WTC11 (cell line): ENCODE results near the gene EIF4G3. TPM values are rescaled to one million over a fixed set of nuclear protein-coding genes. Genes with fewer than 3 reads are reported as not detected.

Experiments
- ATAC-seq: fragments of 200-7000 bp; cut with Tn5 transposase; 2 replicates; pipeline ENCODE4 v1.10.0; 2021; ENCODE audit warnings: mild to moderate bottlenecking, moderate library complexity
- Bru-seq: library from RNA; stranded (reverse); fragments of 400-500 nt; gene quantifications from one replicate; lab custom pipeline; 2021; lab: Mats Ljungman, UMichigan
- CTCF ChIA-PET: fragments of 300-600 bp; sonication (Branson Sonifier 250); formaldehyde crosslinking; loops from one replicate; lab custom pipeline; 2021; ENCODE audit warnings: antibody characterized with exemption; lab: Charles Lee
- POLR2A ChIA-PET: fragments of 350-600 bp; sonication (Branson Sonifier 250); formaldehyde crosslinking; loops from one replicate; lab custom pipeline; 2021; ENCODE audit warnings: antibody characterized with exemption; lab: Charles Lee
- DNase-seq: peaks from one replicate; pipeline ENCODE4 v3.0.0; 2021; ENCODE audit warnings: low spot score
- H3K27ac Mint-ChIP-seq: 2 replicates; pipeline ENCODE4 v1.8.0; 2021; ENCODE audit warnings: mixed read lengths
- H3K27me3 Mint-ChIP-seq: 2 replicates; pipeline ENCODE4 v1.8.0; 2021; ENCODE audit warnings: low read depth, mild to moderate bottlenecking, moderate library complexity, mixed read lengths
- H3K36me3 Mint-ChIP-seq: 2 replicates; pipeline ENCODE4 v1.8.0; 2021; ENCODE audit warnings: mixed read lengths
- H3K4me1 Mint-ChIP-seq: 2 replicates; pipeline ENCODE4 v1.8.0; 2022; ENCODE audit warnings: mixed read lengths
- H3K4me3 Mint-ChIP-seq: 2 replicates; pipeline ENCODE4 v1.8.0; 2021; ENCODE audit warnings: mild to moderate bottlenecking, moderate library complexity, mixed read lengths
- H3K9me3 Mint-ChIP-seq: 2 replicates; pipeline ENCODE4 v1.8.0; 2021; ENCODE audit warnings: mixed read lengths
- ELF4 ChIP-seq: sonication (generic); formaldehyde crosslinking; IDR thresholded peaks from 2 replicates; pipeline ENCODE4 v1.8.1; 2022; ENCODE audit warnings: low read depth, mild to moderate bottlenecking, moderate library complexity, missing genetic modification reagents
- FOXP1 ChIP-seq: sonication (generic); formaldehyde crosslinking; IDR thresholded peaks from 2 replicates; pipeline ENCODE4 v1.8.0; 2022; ENCODE audit warnings: missing genetic modification reagents, mild to moderate bottlenecking, moderate library complexity, borderline replicate concordance
- HMGXB4 ChIP-seq: sonication (generic); formaldehyde crosslinking; IDR thresholded peaks from 2 replicates; pipeline ENCODE4 v1.8.1; 2023; ENCODE audit warnings: mild to moderate bottlenecking, moderate library complexity, missing genetic modification reagents
- KAT7 ChIP-seq: sonication (generic); formaldehyde crosslinking; IDR thresholded peaks from 2 replicates; pipeline ENCODE4 v1.8.1; 2023; ENCODE audit warnings: missing genetic modification reagents, mild to moderate bottlenecking, borderline replicate concordance
- MLX ChIP-seq: sonication (generic); formaldehyde crosslinking; IDR thresholded peaks from 2 replicates; pipeline ENCODE4 v1.8.1; 2023; ENCODE audit warnings: mild to moderate bottlenecking, missing genetic modification reagents, moderate library complexity
- MYBL2 ChIP-seq: sonication (generic); formaldehyde crosslinking; IDR thresholded peaks from 2 replicates; pipeline ENCODE4 v1.8.1; 2023; ENCODE audit warnings: mild to moderate bottlenecking, moderate library complexity, missing genetic modification reagents
- NR1H2 ChIP-seq: sonication (generic); formaldehyde crosslinking; IDR thresholded peaks from 2 replicates; pipeline ENCODE4 v1.9.0; 2021; ENCODE audit warnings: mild to moderate bottlenecking, moderate library complexity, missing genetic modification reagents
- RORB ChIP-seq: fragments of 250-450 bp; sonication (Bioruptor Pico); IDR thresholded peaks from 2 replicates; pipeline ENCODE4 v1.9.0; 2021; ENCODE audit warnings: mild to moderate bottlenecking
- SMAD4 ChIP-seq: sonication (generic); formaldehyde crosslinking; IDR thresholded peaks from 2 replicates; pipeline ENCODE4 v1.8.0; 2022; ENCODE audit warnings: mild to moderate bottlenecking, missing genetic modification reagents
- SP1 ChIP-seq: sonication (generic); formaldehyde crosslinking; conservative IDR thresholded peaks from 2 replicates; pipeline ENCODE4 v1.8.1; 2022; ENCODE audit warnings: missing genetic modification reagents
- ZBTB43 ChIP-seq: sonication (generic); formaldehyde crosslinking; IDR thresholded peaks from 2 replicates; pipeline ENCODE4 v1.8.1; 2023; ENCODE audit warnings: mild to moderate bottlenecking, missing genetic modification reagents
- ZMAT4 ChIP-seq: fragments of 250-450 bp; sonication (Bioruptor Pico); IDR thresholded peaks from 2 replicates; pipeline ENCODE4 v1.9.0; 2021; ENCODE audit warnings: mild to moderate bottlenecking
- ZNF416 ChIP-seq: fragments of 250-450 bp; sonication (Bioruptor Pico); IDR thresholded peaks from 2 replicates; pipeline ENCODE4 v1.9.0; 2021; ENCODE audit warnings: mild to moderate bottlenecking, inconsistent platforms
- ZNF671 ChIP-seq: fragments of 250-450 bp; sonication (Bioruptor Pico); IDR thresholded peaks from 2 replicates; pipeline ENCODE4 v1.8.0; 2021; ENCODE audit warnings: mild to moderate bottlenecking
- ZSCAN18 ChIP-seq: fragments of 250-450 bp; sonication (Bioruptor Pico); IDR thresholded peaks from 2 replicates; pipeline ENCODE4 v2.1.2; 2022; ENCODE audit warnings: mild to moderate bottlenecking, moderate library complexity
- long read RNA-seq, 3 experiments: library from RNA in 1 of 3; library from capped mRNA in 1 of 3; library from polyadenylated mRNA in 1 of 3; unstranded in 2 of 3; stranded (forward) in 1 of 3; transcript quantifications; one replicate each; pipeline ENCODE4 v2.0.0, GENCODE V29; 2021
- total RNA-seq: library from RNA; stranded (reverse); gene quantifications from 3 replicates; pipeline ENCODE4 v1.2.3, GENCODE V29; 2021
- TF ChIP-seq, protein P1 (sequence below): sonication (generic); formaldehyde crosslinking; IDR thresholded peaks from 2 replicates; pipeline ENCODE4 v1.8.1; 2023; ENCODE audit warnings: mild to moderate bottlenecking, missing genetic modification reagents, borderline replicate concordance
- TF ChIP-seq, protein P2 (sequence below): sonication (generic); formaldehyde crosslinking; IDR thresholded peaks from 2 replicates; pipeline ENCODE4 v1.8.0; 2022; ENCODE audit warnings: mild to moderate bottlenecking, missing genetic modification reagents
- TF ChIP-seq, protein P3 (sequence below): sonication (generic); formaldehyde crosslinking; IDR thresholded peaks from 2 replicates; pipeline ENCODE4 v1.8.1; 2022; ENCODE audit warnings: low read depth, missing genetic modification reagents, borderline replicate concordance

EIF4G3 gene
- total RNA-seq (76.7 to 78.8 TPM (median 77.7 TPM) in 3 replicates), Bru-seq, nascent RNA (percentile 85 among the genes with signal in this experiment)
- long read RNA-seq, experiment 1, full-length matches to known transcripts, result 32 of 268 reads
- long read RNA-seq, experiment 1, partial matches to known transcripts, result 105 of 268 reads
- long read RNA-seq, experiment 1, other reads (novel, unspliced or antisense), result 131 of 268 reads
- long read RNA-seq, experiment 2, full-length matches to known transcripts, result 6 of 92 reads
- long read RNA-seq, experiment 2, partial matches to known transcripts, result 41 of 92 reads
- long read RNA-seq, experiment 2, other reads (novel, unspliced or antisense), result 45 of 92 reads
- long read RNA-seq, experiment 3, partial matches to known transcripts, result 7 of 10 reads
- long read RNA-seq, experiment 3, other reads (novel, unspliced or antisense), result 3 of 10 reads

GRCh38 chr1:21176586-21177555 is at the start of gene EIF4G3:
TSS of gene EIF4G3 (minus strand) at chr1:21176897. CDS start at chr1:21002742, 174,155 bp downstream.
- Mint-ChIP-seq H3K27me3 (peaks cover 37% of the 10 kb centered on the region), H3K9me3 (no peaks in the 10 kb centered on the region), H3K4me3 (peak within 1 kb of the TSS; percentile 82), H3K27ac (peak within 1 kb of the TSS; percentile 85), H3K4me1 (peaks cover 18% of the 10 kb centered on the region), H3K36me3 (peaks cover 2% of the 10 kb centered on the region)
- POLR2A ChIA-PET, result no interaction called here
- CTCF ChIA-PET, result interaction anchor here (0.9 to 3.0 kb wide), 2 partner anchors 18 to 449 kb away, joined by 3 to 14 read pairs; no protein-coding TSS in a partner anchor
- peak; percentile 99 for ATAC-seq
- peak; percentile 100 for DNase-seq
- TF ChIP-seq MYBL2 (CRISPR knock-in tag) (0 out of 2 replicates have a peak, but pooled peaks have one; percentile 57), FOXP1 (CRISPR knock-in tag) (peak; percentile 90; the same call in 1 of the 2 replicates), SP1 (peak; percentile 55), ELF4 (CRISPR knock-in tag) (no peak), SMAD4 (no peak), NR1H2 (CRISPR knock-in tag) (no peak), ZNF416 (CRISPR knock-in tag) (no peak), ZMAT4 (no peak), ZSCAN18 (no peak), ZBTB43 (CRISPR knock-in tag) (0 out of 2 replicates have a peak, but pooled peaks have one; percentile 23), KAT7 (no peak), ZNF671 (CRISPR knock-in tag) (no peak), RORB (CRISPR knock-in tag) (no peak), MLX (CRISPR knock-in tag) (no peak), HMGXB4 (CRISPR knock-in tag) (no peak)
- TF ChIP-seq, protein P1, sequence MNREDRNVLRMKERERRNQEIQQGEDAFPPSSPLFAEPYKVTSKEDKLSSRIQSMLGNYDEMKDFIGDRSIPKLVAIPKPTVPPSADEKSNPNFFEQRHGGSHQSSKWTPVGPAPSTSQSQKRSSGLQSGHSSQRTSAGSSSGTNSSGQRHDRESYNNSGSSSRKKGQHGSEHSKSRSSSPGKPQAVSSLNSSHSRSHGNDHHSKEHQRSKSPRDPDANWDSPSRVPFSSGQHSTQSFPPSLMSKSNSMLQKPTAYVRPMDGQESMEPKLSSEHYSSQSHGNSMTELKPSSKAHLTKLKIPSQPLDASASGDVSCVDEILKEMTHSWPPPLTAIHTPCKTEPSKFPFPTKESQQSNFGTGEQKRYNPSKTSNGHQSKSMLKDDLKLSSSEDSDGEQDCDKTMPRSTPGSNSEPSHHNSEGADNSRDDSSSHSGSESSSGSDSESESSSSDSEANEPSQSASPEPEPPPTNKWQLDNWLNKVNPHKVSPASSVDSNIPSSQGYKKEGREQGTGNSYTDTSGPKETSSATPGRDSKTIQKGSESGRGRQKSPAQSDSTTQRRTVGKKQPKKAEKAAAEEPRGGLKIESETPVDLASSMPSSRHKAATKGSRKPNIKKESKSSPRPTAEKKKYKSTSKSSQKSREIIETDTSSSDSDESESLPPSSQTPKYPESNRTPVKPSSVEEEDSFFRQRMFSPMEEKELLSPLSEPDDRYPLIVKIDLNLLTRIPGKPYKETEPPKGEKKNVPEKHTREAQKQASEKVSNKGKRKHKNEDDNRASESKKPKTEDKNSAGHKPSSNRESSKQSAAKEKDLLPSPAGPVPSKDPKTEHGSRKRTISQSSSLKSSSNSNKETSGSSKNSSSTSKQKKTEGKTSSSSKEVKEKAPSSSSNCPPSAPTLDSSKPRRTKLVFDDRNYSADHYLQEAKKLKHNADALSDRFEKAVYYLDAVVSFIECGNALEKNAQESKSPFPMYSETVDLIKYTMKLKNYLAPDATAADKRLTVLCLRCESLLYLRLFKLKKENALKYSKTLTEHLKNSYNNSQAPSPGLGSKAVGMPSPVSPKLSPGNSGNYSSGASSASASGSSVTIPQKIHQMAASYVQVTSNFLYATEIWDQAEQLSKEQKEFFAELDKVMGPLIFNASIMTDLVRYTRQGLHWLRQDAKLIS (CRISPR knock-in tag), result no peak
- TF ChIP-seq, protein P2, sequence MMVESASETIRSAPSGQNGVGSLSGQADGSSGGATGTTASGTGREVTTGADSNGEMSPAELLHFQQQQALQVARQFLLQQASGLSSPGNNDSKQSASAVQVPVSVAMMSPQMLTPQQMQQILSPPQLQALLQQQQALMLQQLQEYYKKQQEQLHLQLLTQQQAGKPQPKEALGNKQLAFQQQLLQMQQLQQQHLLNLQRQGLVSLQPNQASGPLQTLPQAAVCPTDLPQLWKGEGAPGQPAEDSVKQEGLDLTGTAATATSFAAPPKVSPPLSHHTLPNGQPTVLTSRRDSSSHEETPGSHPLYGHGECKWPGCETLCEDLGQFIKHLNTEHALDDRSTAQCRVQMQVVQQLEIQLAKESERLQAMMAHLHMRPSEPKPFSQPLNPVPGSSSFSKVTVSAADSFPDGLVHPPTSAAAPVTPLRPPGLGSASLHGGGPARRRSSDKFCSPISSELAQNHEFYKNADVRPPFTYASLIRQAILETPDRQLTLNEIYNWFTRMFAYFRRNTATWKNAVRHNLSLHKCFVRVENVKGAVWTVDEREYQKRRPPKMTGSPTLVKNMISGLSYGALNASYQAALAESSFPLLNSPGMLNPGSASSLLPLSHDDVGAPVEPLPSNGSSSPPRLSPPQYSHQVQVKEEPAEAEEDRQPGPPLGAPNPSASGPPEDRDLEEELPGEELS (CRISPR knock-in tag), result 0 out of 2 replicates have a peak, but pooled peaks have one; percentile 19
- TF ChIP-seq, protein P3, sequence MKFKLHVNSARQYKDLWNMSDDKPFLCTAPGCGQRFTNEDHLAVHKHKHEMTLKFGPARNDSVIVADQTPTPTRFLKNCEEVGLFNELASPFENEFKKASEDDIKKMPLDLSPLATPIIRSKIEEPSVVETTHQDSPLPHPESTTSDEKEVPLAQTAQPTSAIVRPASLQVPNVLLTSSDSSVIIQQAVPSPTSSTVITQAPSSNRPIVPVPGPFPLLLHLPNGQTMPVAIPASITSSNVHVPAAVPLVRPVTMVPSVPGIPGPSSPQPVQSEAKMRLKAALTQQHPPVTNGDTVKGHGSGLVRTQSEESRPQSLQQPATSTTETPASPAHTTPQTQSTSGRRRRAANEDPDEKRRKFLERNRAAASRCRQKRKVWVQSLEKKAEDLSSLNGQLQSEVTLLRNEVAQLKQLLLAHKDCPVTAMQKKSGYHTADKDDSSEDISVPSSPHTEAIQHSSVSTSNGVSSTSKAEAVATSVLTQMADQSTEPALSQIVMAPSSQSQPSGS (CRISPR knock-in tag), result no peak
